Astrocyte of the hippocampus (primary cell): ENCODE data around the gene AADACL4.

ENCODE experiments used
- DNase-seq: peaks from one replicate; pipeline ENCODE4 v3.0.0; 2011; ENCODE audit warnings: low read depth, low spot score

The AADACL4 gene

DNA sequence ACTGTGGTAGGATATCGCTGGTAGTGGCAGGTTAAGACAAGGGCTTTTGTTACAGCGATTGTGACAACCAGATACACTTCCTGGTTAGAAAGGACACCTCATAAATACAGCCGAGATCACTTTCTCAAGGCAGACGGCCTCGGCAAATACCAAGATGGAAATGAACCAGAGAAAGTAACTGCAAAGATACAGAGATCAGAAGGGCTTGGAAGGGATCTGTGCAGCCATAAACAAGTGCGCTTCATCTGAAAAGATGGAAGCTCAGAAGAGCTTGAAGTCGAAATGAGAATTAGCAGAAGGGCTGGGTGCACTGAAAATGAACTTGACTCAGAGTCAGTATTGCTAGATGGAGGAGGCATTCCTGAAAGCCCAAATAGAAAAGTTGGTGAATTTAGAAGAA, 32.9 kb upstream of the AADACL4 start:
- no peak for DNase-seq

- no peak for DNase-seq
Observed at GRCh38 chr1:12613180-12613579, 30.7 kb upstream of the AADACL4 start.

GRCh38 chr1:12614402-12615158, 29.3 kb upstream of the AADACL4 start:
- no peak for DNase-seq

GRCh38 chr1:12615159-12615864, 28.6 kb upstream of the AADACL4 start:
- peak; percentile 52 for DNase-seq

DNA sequence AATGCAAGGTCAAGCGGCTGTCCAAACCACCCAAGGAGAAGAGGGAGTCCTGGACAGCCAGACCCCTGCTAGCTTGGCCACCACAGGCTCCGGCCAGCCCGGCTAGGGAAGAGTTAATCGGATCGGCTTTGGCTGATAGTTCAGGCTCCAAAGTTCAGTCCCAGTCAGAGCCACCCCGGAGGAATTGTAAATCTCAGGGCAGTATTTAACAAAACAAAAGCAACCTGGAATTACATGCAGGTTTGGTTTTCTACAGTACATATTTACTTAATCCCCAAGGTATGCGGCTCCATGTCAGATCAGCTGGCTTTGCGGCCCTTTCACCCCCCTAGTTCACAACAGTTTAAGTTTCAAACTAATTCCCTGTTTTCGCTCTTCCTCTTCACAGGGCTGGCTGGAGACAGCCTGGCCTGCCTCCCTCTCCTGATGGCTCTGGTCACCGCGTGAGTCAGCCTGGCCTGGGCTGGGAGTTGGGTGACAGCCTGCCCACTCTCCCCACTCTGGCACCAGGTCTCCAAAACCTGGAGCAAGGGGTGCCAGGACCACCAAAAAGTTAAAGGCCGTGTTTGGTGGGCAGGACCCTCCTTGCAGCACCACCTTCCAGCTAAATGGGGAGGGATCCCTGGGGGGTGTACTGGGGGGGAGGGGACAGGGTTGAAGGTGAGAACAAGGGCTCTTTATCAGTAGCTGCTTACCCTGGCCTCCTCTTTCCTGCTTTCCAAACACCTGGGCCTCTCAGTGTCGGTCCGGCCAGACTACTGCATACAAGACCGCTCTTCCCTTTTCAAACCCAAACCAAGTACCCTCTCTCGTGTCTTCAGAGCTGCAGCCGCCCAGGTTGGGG, 27.8 kb upstream of the AADACL4 start:
- DNase-seq: peak; percentile 75

- peak; percentile 67 for DNase-seq
Observed at GRCh38 chr1:12616709-12617373, 27.0 kb upstream of the AADACL4 start.

DNA sequence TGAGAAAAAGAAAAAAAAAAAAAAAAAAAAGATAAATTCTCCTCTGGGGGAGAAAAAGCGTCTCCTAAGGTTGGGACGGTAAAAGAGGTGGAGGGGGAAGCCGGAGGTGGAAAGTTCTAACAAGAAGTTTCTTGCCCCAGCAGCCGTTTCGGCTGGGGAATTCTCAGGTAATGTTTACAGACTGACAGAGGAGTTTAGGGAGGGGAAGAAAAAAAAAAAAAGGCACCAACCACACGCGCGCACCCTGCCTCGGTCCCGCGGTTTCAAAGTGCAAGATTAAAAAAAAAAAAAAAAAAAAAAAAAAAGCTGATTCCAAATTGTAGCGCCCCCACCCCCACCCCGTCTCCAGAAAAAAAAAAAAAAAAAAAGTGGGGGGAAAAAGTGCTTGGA, 26.4 kb upstream of the AADACL4 start:
- DNase-seq: no peak

- peak; percentile 97 for DNase-seq
Observed at GRCh38 chr1:12617901-12618660, 25.8 kb upstream of the AADACL4 start, which contains the start of gene DHRS3. DHRS3 (minus strand) TSS chr1:12618210; CDS start chr1:12617348, 862 bp downstream.

GRCh38 chr1:12618661-12618964, 25.3 kb upstream of the AADACL4 start:
- DNase-seq: no peak

DNA sequence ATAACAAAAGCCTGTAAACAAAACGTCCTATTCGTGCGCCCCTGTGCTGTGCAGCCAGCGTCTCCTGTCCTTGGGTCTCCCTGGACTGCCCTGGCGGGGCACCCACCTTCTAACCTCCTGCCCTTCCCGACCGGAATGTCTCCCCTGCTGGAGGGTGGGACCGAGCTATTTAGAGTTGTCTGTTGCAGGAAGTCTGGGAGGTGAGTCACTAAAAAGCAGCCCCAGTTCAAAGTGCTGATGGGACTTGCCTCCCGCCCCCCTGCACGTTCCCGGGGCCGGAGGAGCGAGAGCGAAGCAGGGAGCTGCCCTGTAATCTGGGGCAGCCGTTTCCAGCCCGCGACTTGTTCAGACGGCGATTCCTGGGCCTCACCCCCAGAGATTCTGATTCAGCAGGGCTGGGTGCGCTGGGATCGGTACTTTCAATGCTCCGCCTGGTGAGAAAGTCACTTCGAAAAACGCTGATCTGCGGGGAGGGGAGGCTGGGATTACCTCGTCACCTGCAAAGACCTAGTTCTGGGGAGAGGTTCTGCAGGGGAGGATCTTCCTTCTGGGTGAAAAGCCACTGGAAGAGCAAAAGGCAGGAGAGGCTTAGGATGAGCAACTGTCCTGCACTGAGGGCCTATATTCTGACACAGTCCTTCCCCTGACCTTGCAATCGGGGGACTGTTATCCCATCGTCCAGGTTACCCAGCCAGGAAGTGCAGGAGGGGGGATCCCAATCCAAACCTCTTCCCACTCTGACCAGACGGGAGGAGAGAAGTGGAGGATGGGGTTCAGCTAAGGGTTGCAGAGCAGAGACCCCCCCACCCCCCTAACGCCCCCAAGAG, 24.7 kb upstream of the AADACL4 start:
- DNase-seq: peak; percentile 89

GRCh38 chr1:12619792-12620487, 23.9 kb upstream of the AADACL4 start:
- peak; percentile 94 for DNase-seq

DNA sequence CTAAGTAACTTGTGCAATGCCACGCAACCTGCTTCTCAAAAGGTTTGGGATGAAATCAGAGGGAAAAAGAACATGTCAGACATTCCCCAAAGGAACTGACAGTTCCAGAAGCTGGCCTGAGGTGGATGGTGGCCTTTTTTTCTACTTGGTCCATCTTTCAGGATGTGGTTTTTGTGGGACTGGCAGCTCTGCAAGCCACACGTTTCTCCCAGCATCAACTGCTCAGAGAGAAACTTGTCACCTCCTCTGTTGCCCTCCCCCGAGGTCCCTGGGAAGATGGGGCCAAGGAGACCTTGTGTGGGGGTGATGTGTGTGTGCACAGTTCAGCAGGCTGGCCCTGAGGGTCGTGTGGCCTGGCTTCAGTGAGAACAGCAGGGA, 23.4 kb upstream of the AADACL4 start:
- DNase-seq: peak; percentile 39

- no peak for DNase-seq
Observed at GRCh38 chr1:12620931-12621330, 23.0 kb upstream of the AADACL4 start.

GRCh38 chr1:12621346-12622335, 22.2 kb upstream of the AADACL4 start:
- DNase-seq: peak; percentile 84

DNA sequence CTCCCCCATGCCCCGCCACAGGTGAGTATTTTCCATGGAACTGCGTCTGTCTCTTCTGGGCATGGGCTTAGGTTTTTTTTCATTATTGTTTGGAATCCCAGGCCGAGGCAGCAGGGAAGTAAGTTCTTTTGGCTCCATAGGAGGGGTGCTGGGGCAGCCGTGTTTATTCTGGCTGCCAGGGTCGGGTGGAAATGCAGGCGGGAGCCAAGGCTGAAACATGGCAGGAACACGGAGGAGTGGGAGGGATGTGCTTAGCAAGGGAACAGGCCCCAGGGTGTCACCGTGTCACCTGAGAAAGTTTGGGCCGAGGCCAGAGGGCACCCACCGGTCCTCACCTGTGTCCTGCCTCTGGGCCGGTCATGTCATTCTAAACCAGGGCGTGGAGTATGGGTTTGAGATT, 21.4 kb upstream of the AADACL4 start:
- peak; percentile 39 for DNase-seq

DNA sequence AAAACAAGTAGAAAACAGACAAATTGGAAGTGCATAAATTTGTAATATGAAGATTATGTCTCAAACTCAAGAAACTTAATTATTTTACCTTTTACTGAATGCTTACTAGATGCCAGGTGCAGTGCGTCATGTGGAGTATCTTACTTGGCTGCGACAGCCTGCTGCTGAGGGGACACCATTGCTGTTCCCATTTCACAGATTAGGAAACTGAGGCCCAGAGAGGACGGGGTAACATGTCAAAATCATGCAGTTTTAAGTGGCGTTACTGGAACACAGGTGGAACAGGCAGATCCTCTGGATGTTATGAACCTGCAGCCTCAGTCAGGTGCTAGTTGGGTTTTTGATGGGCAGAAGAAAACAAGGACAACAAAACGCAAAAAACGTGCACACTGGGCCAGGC, 18.6 kb upstream of the AADACL4 start:
- DNase-seq: no peak

- DNase-seq: no peak
Observed at GRCh38 chr1:12626888-12627287, 17.0 kb upstream of the AADACL4 start.

DNA sequence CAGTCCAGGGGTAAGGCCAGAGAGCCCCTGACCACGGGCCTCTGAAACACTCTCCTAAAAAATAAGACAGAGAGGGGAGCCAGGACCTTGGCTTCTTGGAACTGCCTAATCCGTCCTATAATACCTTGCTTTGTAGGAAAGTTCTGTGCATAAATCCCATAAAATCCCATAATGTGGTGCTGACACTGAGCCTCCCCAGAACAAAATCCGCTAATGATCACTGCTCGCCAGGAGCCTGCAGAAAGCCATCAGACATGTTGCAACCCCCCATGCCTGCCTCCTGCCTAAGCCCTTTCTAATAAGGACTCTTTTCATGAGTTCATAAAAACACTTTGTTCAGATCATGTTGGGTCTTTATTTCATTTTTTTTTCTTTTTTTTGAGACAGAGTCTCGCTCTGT, 16.6 kb upstream of the AADACL4 start:
- DNase-seq: no peak
